ENCODE data around the gene BATF.
A peak's percentile ranks its signal among the peaks of the same experiment; 100 is the strongest.

Gene BATF

GRCh38 chr14:75537071-75537470, 14.8 kb downstream of the BATF start:
- no peak for DNase-seq

GRCh38 chr14:75539162-75539560, 16.9 kb downstream of the BATF start:
- no peak for DNase-seq

GRCh38 chr14:75539561-75540478, 17.6 kb downstream of the BATF start:
- no peak for DNase-seq

GRCh38 chr14:75540479-75540851, 18.2 kb downstream of the BATF start:
- DNase-seq = no peak

- DNase-seq = peak; percentile 82
These were observed 20.4 kb downstream of the BATF start for GRCh38 chr14:75542588-75543091.

- DNase-seq = no peak
These were observed 21.0 kb downstream of the BATF start for GRCh38 chr14:75543253-75543652.

GRCh38 chr14:75543786-75544185, 21.5 kb downstream of the BATF start:
- no peak for DNase-seq

- no peak for DNase-seq
These were observed 23.6 kb downstream of the BATF start for GRCh38 chr14:75545907-75546306.

GRCh38 chr14:75547552-75548250, 25.4 kb downstream of the BATF start:
- no peak for DNase-seq

GRCh38 chr14:75548544-75548943, 26.3 kb downstream of the BATF start:
- DNase-seq = no peak

GRCh38 chr14:75549169-75549568, 26.9 kb downstream of the BATF start:
- no peak for DNase-seq

GRCh38 chr14:75551021-75551420, 28.8 kb downstream of the BATF start:
- DNase-seq = no peak

- DNase-seq = no peak
These were observed 30.9 kb downstream of the BATF start for GRCh38 chr14:75553157-75553556.

GRCh38 chr14:75553761-75554364, 31.6 kb downstream of the BATF start:
- DNase-seq = no peak

- DNase-seq = no peak
These were observed 32.2 kb downstream of the BATF start for GRCh38 chr14:75554482-75554881.

- no peak for DNase-seq
These were observed 36.2 kb downstream of the BATF start for GRCh38 chr14:75558440-75558839.

GRCh38 chr14:75559045-75559444, 36.8 kb downstream of the BATF start:
- DNase-seq = no peak

- no peak for DNase-seq
These were observed 37.4 kb downstream of the BATF start for GRCh38 chr14:75559451-75560222.

- peak; percentile 45 for DNase-seq
These were observed 38.8 kb downstream of the BATF start for GRCh38 chr14:75561013-75561432.

GRCh38 chr14:75562089-75562488, 39.8 kb downstream of the BATF start:
- no peak for DNase-seq

GRCh38 chr14:75562489-75562888, 40.2 kb downstream of the BATF start:
- DNase-seq = no peak

GRCh38 chr14:75563931-75564330, 41.7 kb downstream of the BATF start:
- no peak for DNase-seq

GRCh38 chr14:75565056-75565455, 42.8 kb downstream of the BATF start:
- no peak for DNase-seq

Measured in CD4-positive, alpha-beta T cell treated with Interleukin-15 for 1 hour (primary cell).